ENCODE results near the gene PRSS27. TPM values are rescaled to one million over a fixed set of nuclear protein-coding genes. Genes with fewer than 3 reads are reported as not detected.

PRSS27 gene
- total and polyA plus RNA-seq, 2 of the 8 experiments (the other 6 are each of a cell fraction or from before 2014, with no cell fraction given): 1.3 to 7.5 TPM

DNA sequence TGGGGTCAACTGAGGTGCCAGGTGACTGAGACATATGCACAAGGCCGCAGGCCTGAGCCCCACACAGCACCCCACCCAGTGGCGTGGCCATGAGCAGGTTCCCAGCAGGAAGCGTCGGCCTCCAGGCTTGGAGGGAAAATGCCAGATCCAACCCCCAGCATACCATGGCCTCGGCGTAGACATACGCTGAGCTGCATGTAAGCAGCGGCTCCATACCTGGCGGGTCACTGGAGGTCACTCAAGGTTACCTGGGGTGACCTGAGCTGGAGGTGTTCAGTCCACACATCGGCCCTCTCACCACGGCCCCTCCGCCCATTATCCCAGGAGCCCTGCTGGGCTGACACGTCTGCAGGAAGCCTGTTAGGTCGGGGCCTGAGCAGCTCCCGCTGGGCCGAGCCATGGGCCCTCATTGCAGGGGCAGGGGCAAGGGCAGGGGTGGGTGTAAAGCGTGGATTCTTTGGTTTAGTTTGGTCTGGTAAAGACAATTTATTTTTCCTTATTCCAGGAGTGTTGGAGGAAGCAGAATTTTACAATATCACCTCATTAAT lies 22.5 kb downstream of the PRSS27 start (continued):
- TF ChIP-seq CHD7 (IDR thresholded peaks at IDR 0.05; ENCODE audit: insufficient replicate concordance, low read length): no peak
- no peak for TF ChIP-seq CHD2 (IDR thresholded peaks at IDR 0.05; ENCODE audit: low read length)
- no peak for TF ChIP-seq TCF12 (IDR thresholded peaks at IDR 0.05; ENCODE audit: low read depth, low read length)
- no peak for TF ChIP-seq GABPA (IDR thresholded peaks at IDR 0.05; ENCODE audit: borderline replicate concordance, insufficient read depth, low read length)
- no peak for TF ChIP-seq JUN (IDR thresholded peaks at IDR 0.05; ENCODE audit: low read depth, low read length)
- no peak for TF ChIP-seq CBX8 (IDR thresholded peaks at IDR 0.05; ENCODE audit: borderline replicate concordance, low read depth, low read length)
- TF ChIP-seq SP2 (IDR thresholded peaks at IDR 0.05; ENCODE audit: low read length): no peak
- no peak for TF ChIP-seq MAX (IDR thresholded peaks at IDR 0.05)
- TF ChIP-seq ATF2 (IDR thresholded peaks at IDR 0.05; ENCODE audit: low read length): no peak
- no peak for TF ChIP-seq TBP (IDR thresholded peaks at IDR 0.05; ENCODE audit: low read depth, low read length)
